GM10266 (cell line): Measurements from ENCODE around the gene CLTCL1.
"Not testable (repeated sequence)": the region's sequence is repeated elsewhere in the genome, so short reads cannot be mapped to it uniquely, and the experiment has no call there.

Source experiments
- DNase-seq: peaks from one replicate; pipeline ENCODE4 v3.0.0; 2012; ENCODE audit errors: extremely low spot score
- TF ChIP-seq, protein P1 (sequence below): IDR thresholded peaks from 2 replicates; pipeline ENCODE4 v1.5.1; 2012; ENCODE audit warnings: mild to moderate bottlenecking, low read depth; ENCODE audit not compliant: control insufficient read depth, insufficient read depth; ENCODE audit errors: missing control alignments

The CLTCL1 gene

DNA sequence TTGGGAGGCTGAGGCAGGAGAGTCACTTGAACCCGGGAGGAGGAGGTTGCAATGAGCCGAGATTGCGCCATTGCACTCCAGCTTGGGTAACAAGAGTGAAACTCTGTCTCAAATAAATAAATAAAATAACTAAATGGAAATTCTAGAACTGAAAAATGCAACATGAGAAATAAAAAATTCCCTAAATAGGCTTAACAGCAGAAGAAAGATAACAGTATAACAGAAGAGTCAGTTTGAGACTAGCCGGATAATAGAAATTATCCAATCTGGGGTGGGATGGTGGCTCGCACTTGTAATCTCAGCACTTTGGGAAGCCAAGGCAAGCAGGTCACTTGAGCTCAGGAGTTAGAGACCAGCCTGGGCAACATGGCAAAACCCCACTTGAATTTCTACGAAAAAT is 127.1 kb downstream of the CLTCL1 start:
- TF ChIP-seq, protein P1, sequence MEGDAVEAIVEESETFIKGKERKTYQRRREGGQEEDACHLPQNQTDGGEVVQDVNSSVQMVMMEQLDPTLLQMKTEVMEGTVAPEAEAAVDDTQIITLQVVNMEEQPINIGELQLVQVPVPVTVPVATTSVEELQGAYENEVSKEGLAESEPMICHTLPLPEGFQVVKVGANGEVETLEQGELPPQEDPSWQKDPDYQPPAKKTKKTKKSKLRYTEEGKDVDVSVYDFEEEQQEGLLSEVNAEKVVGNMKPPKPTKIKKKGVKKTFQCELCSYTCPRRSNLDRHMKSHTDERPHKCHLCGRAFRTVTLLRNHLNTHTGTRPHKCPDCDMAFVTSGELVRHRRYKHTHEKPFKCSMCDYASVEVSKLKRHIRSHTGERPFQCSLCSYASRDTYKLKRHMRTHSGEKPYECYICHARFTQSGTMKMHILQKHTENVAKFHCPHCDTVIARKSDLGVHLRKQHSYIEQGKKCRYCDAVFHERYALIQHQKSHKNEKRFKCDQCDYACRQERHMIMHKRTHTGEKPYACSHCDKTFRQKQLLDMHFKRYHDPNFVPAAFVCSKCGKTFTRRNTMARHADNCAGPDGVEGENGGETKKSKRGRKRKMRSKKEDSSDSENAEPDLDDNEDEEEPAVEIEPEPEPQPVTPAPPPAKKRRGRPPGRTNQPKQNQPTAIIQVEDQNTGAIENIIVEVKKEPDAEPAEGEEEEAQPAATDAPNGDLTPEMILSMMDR: no peak
- DNase-seq: no peak

DNA sequence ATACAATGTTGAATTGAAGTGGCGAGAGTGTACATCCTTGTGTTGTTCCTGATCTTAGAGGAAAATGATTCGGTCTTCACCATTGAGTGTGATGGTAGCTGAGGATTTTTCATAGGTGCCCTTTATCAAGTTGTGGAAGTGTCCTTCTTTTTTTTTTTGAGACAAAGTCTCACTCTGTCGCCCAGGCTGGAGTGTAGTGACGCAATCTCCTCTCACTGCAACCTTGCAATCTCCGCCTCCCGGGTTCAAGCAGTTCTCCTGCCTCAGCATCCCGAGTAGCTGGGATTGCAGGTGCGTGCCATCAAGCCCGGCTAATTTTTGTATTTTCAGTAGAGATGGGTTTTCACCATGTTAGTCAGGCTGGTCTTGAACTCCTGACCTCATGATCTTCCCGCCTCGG is 132.9 kb downstream of the CLTCL1 start:
- DNase-seq: not testable (repeated sequence)

DNA sequence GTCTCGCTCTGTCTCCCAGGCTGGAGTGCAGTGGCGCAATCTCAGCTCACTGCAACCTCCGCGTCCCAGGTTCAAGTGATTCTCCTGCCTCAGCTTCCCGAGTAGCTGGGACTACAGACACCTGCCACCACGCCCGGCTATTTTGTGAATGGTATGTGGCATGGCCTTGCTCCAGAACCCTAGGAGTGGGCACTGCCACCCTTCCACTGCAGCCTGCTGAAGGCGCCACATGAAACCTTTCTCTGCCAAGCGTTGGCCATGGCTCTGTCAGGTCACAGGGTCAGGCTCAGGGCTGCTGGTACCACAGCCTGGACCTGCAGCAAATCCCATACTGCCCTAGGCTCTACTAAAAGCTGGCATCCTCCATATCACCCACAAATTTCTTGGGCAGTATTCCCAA is 135.4 kb downstream of the CLTCL1 start:
- DNase-seq: not testable (repeated sequence)

DNA sequence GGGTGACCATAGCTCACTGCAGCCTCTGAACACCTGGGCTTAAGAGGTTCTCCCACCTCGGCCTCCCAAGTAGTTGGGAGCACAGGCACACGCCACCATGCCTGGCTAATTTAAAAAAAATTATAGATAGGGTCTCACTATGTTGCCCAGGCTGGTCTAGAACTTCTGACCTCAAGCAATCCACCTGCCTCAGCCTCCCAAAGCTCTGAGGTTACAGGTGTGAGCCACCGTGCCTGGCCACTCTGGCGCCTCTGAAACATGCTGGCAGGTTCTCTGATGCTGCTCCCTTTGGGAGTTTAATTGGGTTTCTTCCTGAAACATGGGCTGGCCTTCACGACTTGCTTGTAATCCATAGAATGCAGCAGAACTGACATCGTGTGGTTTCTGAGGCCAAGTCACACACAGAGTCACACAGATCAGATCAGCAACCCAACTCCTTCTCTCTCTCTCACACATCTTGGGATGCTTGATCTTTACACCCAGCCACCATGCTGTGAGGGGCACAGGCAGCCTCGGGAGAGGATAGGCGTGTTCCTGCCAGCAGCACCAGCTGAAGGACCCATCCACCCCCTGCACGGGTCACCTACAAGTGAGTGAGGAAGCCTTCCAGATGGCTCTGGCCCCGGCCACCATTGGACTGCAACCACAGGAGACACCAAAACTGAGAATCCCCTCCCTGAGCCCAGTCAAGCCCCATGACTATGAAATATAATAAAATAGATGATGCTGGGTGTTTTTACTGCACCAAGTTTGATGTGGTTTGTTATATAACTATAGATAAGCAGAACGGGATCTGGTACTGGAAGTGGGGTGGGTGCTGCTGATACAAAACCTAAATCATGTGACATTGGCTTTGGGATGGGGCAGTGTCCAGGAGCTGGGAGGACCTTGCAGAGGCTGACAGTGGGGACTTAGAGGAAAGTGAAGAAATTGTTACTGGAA is 138.3 kb downstream of the CLTCL1 start:
- TF ChIP-seq, protein P1: no peak
- no peak for DNase-seq

DNA sequence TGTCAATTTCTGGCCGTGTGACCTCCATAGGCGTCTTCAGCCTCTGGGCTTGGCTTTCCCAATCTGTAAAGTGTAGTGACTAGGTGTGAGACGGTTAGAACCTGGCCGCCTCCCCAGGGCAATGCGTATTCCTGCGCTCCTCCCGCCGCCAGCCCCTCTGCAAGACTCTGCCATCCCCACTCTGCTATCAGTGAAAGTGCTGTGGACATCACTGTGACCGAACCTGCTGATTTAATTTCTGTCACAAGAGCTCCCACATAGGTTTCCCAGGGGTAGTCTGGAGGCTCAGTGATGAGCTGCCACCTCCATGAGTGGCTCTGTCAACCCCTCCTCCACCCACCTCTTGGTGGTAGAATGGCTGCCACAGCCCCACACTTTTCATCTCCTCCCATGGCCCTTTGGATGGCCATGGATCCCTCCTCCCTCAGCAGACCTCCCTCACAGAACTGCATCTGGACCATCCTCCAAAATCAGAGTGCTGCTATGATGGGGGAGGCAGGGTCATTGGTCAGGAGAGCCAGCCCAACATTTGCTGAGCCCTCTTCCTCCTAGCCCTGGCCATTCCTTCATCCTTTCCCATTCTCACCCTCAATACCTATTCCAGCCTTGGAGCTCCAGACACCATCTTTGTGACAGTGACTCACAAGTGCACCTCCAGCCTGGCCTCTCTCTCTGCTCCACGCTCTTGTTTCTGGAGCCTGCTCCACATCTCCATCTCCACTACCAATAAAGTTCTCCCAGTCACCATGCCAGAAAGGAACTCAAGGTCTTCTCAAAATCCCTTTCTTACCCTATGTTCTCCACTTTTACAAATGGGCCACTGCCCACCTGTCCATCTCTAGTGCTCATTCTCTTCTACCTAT is 140.0 kb downstream of the CLTCL1 start:
- TF ChIP-seq, protein P1: no peak
- no peak for DNase-seq

DNA sequence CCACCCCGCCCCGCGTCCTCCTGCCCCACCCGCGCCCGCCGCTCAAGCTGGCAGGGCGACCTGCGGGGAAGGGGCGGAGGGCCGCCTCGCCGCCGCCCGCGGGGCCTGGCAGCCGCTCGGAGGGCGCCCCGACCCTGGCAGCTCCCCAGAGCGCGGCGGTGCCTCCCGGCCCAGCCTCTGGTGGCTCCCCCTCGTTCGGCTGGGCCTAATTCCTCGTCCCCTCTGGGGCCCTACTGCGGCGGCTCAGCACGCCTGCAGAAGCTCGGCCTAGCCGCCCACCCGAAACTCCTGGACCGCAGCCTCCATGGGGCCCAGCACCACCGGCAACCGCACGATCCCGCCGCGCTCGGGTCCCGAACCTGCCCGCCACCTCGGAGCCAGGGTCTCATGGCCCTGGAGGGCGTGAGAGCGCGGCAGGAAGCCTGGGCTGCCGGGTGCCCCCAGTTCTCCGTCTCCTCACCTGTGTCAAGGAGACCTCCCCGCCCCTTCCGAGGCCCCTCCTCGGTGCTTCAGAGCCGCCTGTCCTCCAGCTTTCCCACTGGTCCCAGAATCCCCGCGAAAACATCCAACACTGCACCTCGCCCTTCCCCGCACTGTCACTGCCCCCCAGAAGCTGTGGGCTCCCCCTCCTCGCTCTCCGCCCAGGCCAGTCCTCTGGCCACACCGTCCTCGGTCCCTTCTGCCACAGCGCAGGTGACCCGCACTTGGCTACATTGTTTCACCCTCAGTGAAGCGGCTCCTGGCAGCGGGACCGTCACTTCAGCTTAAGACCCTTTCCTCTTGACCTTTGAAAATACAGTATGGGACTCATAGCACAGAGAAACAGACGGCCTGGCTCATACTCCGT is 140.8 kb downstream of the CLTCL1 start:
- DNase-seq: no peak
- TF ChIP-seq, protein P1: no peak

DNA sequence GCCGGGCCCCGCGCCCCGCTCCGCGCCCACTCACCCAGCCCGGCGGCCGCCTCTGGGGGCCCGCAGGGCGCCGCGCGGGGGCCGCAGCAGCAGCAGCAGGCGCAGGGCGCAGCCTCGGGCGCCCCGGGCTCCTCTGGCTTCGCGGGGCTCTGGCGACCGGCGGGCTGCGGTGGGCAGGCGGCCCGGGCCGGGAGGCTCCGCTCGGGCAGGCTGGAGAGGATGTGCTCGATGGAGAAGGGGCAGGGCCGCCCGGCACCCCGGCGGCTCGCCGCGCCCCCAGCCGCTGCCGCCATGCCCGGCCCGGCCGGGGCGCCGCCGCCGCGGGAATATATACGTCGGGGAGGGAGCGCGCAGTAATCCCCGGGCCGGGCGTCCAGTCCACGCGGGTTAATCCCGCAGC is 141.5 kb downstream of the CLTCL1 start, which contains the start of gene GSC2:
Gene GSC2 (minus strand): TSS at position 302 of the 400 bp plus-strand sequence. CDS start 9 bp downstream, at position 293.
- no peak for DNase-seq
- TF ChIP-seq, protein P1: no peak
